Endothelial cell (in vitro differentiated cells): ENCODE results near the gene ALDH18A1. TPM values are rescaled to one million over a fixed set of nuclear protein-coding genes. Genes with fewer than 3 reads are reported as not detected.
"Not testable (repeated sequence)": the region's sequence is repeated elsewhere in the genome, so short reads cannot be mapped to it uniquely, and the experiment has no call there.

ENCODE experiments used
- DNase-seq: peaks from one replicate; pipeline ENCODE4 v3.0.0; 2021; ENCODE audit warnings: low spot score
- H3K27ac Mint-ChIP-seq: one replicate; pipeline ENCODE4 v1.8.0; 2021; ENCODE audit warnings: mixed read lengths, inconsistent platforms; ENCODE audit not compliant: unreplicated experiment
- H3K27me3 Mint-ChIP-seq: one replicate; pipeline ENCODE4 v1.8.0; 2021; ENCODE audit warnings: mild to moderate bottlenecking, moderate library complexity, mixed read lengths, inconsistent platforms; ENCODE audit not compliant: unreplicated experiment
- H3K36me3 Mint-ChIP-seq: one replicate; pipeline ENCODE4 v1.8.0; 2021; ENCODE audit warnings: mild to moderate bottlenecking, low read depth, mixed read lengths, inconsistent platforms; ENCODE audit not compliant: unreplicated experiment
- H3K4me1 Mint-ChIP-seq: one replicate; pipeline ENCODE4 v1.8.0; 2021; ENCODE audit warnings: mild to moderate bottlenecking, mixed read lengths, inconsistent platforms; ENCODE audit not compliant: unreplicated experiment
- H3K4me3 Mint-ChIP-seq: one replicate; pipeline ENCODE4 v1.8.0; 2021; ENCODE audit warnings: mild to moderate bottlenecking, mixed read lengths, inconsistent platforms; ENCODE audit not compliant: unreplicated experiment
- H3K9me3 Mint-ChIP-seq: one replicate; pipeline ENCODE4 v1.8.0; 2021; ENCODE audit warnings: mixed read lengths, inconsistent platforms; ENCODE audit not compliant: unreplicated experiment
- total RNA-seq: library from RNA; stranded (reverse); fragmentation: NEBNext Ultra II Directional; extraction: Animal tissue kit (Norgen Biotek cat#: 25700); gene quantifications from one replicate; pipeline ENCODE4 v1.2.1, GENCODE V29; 2021; ENCODE audit not compliant: unreplicated experiment
- TF ChIP-seq, protein P1 (sequence below): fragments of 200-600 bp; sonication (generic); IDR thresholded peaks from one replicate; pipeline ENCODE4 v1.5.0; 2021; ENCODE audit warnings: antibody characterized with exemption; ENCODE audit not compliant: unreplicated experiment

ALDH18A1 gene
- total RNA-seq, 1 donor from 2014 or later: 52.0 TPM

DNA sequence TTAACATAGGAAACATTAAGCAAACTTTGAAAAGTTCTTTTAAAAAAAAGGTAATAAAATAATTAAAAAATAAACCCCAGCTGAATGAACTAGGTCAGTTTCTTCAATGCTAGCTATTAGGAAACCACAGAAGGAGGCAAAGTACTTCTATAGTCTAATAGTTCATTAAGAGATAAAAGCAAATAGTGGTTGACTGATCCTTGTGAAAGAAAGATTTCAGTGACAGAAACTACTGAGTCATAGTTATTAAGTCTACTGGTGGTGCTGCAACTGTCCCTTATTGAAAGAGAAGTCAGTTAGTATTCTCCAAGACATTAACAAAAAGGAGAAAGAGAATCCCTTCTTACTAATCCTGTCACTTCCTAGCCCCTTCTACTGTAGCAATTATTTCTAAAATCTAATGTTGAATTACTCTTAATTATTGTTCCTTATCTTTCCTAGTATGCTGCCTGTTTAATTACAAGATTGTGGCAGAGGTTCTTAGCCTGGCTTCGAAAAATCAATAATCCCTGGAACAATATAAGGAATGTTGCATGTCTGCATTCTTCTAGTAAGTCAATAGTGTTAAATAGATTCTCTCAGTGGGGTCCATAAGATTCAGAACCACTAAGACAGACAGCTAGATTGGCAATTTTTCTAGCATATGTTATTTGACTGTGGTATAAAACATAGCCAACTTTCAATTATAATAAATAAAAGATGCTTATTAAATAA lies 19.0 kb upstream of the ALDH18A1 start:
- Mint-ChIP-seq H3K27me3 (no peaks in the 10 kb centered on the region), H3K4me1 (no peaks in the 10 kb centered on the region), H3K9me3 (no peaks in the 10 kb centered on the region), H3K4me3 (no peak overlapping the region), H3K36me3 (peaks cover 12% of the 10 kb centered on the region), H3K27ac (no peak overlapping the region)
- no peak for DNase-seq
- TF ChIP-seq, protein P1, sequence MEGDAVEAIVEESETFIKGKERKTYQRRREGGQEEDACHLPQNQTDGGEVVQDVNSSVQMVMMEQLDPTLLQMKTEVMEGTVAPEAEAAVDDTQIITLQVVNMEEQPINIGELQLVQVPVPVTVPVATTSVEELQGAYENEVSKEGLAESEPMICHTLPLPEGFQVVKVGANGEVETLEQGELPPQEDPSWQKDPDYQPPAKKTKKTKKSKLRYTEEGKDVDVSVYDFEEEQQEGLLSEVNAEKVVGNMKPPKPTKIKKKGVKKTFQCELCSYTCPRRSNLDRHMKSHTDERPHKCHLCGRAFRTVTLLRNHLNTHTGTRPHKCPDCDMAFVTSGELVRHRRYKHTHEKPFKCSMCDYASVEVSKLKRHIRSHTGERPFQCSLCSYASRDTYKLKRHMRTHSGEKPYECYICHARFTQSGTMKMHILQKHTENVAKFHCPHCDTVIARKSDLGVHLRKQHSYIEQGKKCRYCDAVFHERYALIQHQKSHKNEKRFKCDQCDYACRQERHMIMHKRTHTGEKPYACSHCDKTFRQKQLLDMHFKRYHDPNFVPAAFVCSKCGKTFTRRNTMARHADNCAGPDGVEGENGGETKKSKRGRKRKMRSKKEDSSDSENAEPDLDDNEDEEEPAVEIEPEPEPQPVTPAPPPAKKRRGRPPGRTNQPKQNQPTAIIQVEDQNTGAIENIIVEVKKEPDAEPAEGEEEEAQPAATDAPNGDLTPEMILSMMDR: no peak

DNA sequence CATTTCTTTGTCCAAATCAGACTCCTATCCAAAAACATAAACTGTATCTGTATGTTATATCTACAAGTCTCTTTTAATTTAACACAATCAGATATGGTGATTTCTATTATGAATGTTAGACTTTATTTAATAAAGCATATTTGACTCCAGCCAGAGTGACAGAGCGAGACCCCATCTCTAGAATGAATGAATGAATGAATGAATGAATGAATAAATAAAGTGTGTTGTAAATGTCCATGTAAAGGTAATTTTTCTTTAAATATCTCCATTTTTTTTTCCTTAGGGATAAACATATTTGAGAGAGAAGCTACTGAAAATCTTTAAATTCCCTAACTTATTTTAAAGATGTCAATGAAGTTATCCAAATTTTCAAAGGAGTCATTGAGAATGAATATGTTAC lies 18.1 kb upstream of the ALDH18A1 start:
- TF ChIP-seq, protein P1: no peak
- H3K9me3 Mint-ChIP-seq: no peaks in the 10 kb centered on the region
- no peak overlapping the region for H3K4me3 Mint-ChIP-seq
- no peaks in the 10 kb centered on the region for H3K4me1 Mint-ChIP-seq
- no peak for DNase-seq
- peaks cover 6% of the 10 kb centered on the region for H3K36me3 Mint-ChIP-seq
- no peaks in the 10 kb centered on the region for H3K27me3 Mint-ChIP-seq
- no peak overlapping the region for H3K27ac Mint-ChIP-seq

DNA sequence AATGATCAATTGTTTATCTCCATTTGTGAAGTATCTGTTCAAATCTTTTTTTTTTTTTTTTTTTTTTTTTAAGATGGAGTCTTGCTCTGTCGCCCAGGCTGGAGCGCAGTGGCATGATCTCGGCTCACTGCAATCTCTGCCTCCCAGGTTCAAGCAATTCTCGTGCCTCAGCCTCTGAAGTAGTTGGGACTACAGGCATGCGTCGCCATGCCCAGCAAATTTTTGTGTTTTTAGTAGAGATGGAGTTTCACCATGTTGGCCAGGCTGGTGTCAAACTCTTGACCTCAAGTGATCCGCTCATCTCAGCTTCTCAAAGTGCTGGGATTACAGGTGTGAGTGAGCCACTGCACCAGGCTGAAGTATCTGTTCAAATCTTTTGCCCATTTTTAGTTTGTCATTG lies 16.1 kb upstream of the ALDH18A1 start:
- DNase-seq, H3K27ac Mint-ChIP-seq, H3K9me3 Mint-ChIP-seq, H3K27me3 Mint-ChIP-seq, H3K4me1 Mint-ChIP-seq, H3K4me3 Mint-ChIP-seq: not testable (repeated sequence)
- peaks cover 12% of the 10 kb centered on the region for H3K36me3 Mint-ChIP-seq

DNA sequence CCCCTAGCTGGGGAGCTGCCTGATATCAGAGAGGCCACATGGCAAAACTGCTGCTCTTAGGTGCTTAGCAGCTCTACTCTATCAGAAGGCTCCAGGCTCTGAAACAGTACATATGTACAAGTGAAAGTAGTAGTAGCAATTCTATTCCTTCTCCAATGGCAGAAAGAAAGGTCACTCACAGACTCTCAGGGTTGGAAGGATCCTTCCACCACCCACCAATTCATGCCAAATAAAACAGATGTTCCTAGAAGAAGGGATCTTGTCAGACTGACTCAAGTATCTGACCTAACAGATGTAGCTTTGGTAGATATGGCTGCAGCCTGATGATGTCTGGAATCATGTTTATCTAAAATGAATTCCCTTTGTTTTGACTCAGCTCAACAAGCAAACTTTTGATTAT lies 8.0 kb upstream of the ALDH18A1 start:
- Mint-ChIP-seq H3K27me3 (peaks cover 4% of the 10 kb centered on the region), H3K36me3 (peaks cover 6% of the 10 kb centered on the region), H3K4me1 (peaks cover 4% of the 10 kb centered on the region), H3K9me3 (no peaks in the 10 kb centered on the region), H3K27ac (no peak overlapping the region), H3K4me3 (no peak overlapping the region)
- DNase-seq: no peak
- TF ChIP-seq, protein P1: no peak

DNA sequence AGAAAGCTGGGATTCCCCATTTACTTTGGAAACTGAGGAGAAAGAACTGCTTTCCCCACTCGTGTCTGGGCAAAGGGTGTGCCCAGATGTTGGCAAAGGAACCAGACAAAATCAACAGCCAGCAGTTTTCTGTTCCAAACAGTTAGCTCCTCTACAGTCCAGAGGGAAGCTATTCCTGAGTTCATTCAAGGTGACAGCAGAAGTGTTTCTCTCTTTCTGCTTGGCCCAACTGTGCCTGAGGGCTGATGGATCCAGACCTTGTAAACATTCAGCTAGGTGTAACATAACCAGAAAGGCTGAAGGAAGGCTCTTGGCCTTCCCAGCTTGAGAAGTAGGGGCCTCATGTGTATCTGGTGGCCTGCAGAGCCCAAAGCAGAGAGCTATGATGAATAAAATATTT lies 7.0 kb upstream of the ALDH18A1 start:
- no peaks in the 10 kb centered on the region for H3K9me3 Mint-ChIP-seq
- peaks cover under 1% of the 10 kb centered on the region for H3K36me3 Mint-ChIP-seq
- peaks cover 4% of the 10 kb centered on the region for H3K4me1 Mint-ChIP-seq
- TF ChIP-seq, protein P1: no peak
- DNase-seq: no peak
- H3K4me3 Mint-ChIP-seq: no peak overlapping the region
- H3K27ac Mint-ChIP-seq: no peak overlapping the region
- peaks cover 2% of the 10 kb centered on the region for H3K27me3 Mint-ChIP-seq
